ENCODE results near the gene TNFSF8.

TNFSF8 gene

GRCh38 chr9:114878879-114879564 lies 51.4 kb downstream of the TNFSF8 start:
- no peak for TF ChIP-seq CTCF (IDR thresholded peaks at IDR 0.05; ENCODE audit: borderline replicate concordance, control extremely low read depth, extremely low read depth, insufficient read depth, missing control alignments)
- in situ Hi-C loops (cut with MboI; ENCODE audit: low sequenced_read_pairs, unreplicated experiment) = no loop called here
- no peak for DNase-seq (ENCODE audit: low spot score)

DNA sequence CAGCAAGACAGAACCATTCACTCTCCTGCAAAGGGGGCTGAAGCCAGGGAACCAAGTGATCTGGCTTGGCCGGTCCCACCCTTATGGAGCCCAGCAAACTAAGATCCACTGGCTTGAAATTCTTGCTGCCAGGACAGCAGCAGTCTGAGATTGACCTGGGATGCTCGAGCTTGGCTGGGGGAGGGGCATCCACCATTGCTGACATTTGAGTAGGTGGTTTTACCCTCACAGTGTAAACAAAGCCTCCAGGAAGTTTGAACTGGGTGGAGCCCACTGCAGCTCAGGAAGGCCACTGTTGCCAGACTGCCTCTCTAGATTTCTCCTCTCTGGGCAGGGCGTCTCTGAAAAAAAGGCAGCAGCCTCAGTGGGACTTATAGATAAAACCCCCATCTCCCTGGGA lies 60.5 kb downstream of the TNFSF8 start:
- no peak for TF ChIP-seq CTCF (IDR thresholded peaks at IDR 0.05; ENCODE audit: borderline replicate concordance, control extremely low read depth, extremely low read depth, insufficient read depth, missing control alignments)
- no peak for DNase-seq (ENCODE audit: low spot score)
- in situ Hi-C loops (cut with MboI; ENCODE audit: low sequenced_read_pairs, unreplicated experiment) = no loop called here

- no peak for DNase-seq (ENCODE audit: low spot score)
- in situ Hi-C loops (cut with MboI; ENCODE audit: low sequenced_read_pairs, unreplicated experiment) = no loop called here
- no peak for TF ChIP-seq CTCF (IDR thresholded peaks at IDR 0.05; ENCODE audit: borderline replicate concordance, control extremely low read depth, extremely low read depth, insufficient read depth, missing control alignments)
Measured at GRCh38 chr9:114869378-114869777, 61.0 kb downstream of the TNFSF8 start.

DNA sequence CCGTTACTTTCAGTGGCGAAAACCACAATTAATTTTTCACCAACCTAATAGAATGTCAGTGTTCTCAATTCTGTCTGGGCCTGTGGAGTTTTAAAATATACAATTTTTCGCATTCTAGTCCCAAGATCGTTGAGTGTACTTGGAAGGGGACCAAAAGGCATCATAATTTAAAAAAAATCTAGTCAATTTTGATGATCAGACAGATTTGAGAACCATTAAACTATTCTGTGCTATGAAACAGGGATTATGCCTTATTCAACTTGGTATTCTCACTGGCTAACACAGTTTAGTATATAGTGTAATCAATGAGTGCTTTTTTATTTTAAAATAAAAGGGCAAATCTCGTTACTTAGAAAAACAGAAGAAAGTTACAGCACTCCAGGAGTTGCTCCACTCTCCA lies 63.1 kb downstream of the TNFSF8 start:
- TF ChIP-seq CTCF (IDR thresholded peaks at IDR 0.05; ENCODE audit: borderline replicate concordance, control extremely low read depth, extremely low read depth, insufficient read depth, missing control alignments) = no peak
- in situ Hi-C loops (cut with MboI; ENCODE audit: low sequenced_read_pairs, unreplicated experiment) = no loop called here
- DNase-seq (ENCODE audit: low spot score) = no peak

DNA sequence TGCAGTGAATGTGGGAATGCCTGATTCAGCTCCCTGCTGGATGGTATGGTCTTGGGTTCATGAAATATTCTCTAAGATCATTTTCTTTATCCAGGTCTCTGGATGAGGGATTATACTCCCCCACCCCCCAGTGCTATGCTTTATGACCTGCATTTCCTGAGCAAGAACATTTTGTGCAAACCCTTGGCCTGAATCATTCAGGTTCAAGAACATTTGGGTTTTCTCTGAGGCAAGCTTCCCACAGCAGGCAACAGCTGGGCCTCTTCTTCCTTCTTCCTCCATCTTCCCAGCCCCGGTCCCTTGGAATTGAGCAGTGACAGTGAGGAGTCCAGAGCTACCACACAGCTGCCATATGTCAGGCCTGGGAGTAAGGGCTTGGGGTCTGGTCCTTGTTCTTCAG lies 65.9 kb downstream of the TNFSF8 start:
- in situ Hi-C loops (cut with MboI; ENCODE audit: low sequenced_read_pairs, unreplicated experiment) = no loop called here
- no peak for TF ChIP-seq CTCF (IDR thresholded peaks at IDR 0.05; ENCODE audit: borderline replicate concordance, control extremely low read depth, extremely low read depth, insufficient read depth, missing control alignments)
- no peak for DNase-seq (ENCODE audit: low spot score)

- no peak for DNase-seq (ENCODE audit: low spot score)
- no peak for TF ChIP-seq CTCF (IDR thresholded peaks at IDR 0.05; ENCODE audit: borderline replicate concordance, control extremely low read depth, extremely low read depth, insufficient read depth, missing control alignments)
- in situ Hi-C loops (cut with MboI; ENCODE audit: low sequenced_read_pairs, unreplicated experiment) = no loop called here
Measured at GRCh38 chr9:114861922-114862605, 68.3 kb downstream of the TNFSF8 start.
